ENCODE measurements around the gene PANK2.

- TF ChIP-seq CTCF (conservative IDR thresholded peaks at IDR 0.05; ENCODE audit: low read depth, low read length) (no peak), EZH2 (IDR thresholded peaks at IDR 0.05; ENCODE audit: borderline replicate concordance, low read depth, low read length, poor library complexity, severe bottlenecking) (no peak)
Measured at GRCh38 chr20:3934624-3935023, 45.4 kb downstream of the PANK2 start.

Data from A673 (cell line).